GM18505 (cell line): ENCODE results near the gene ISOC1.

Experiments
- ATAC-seq: cut with Tn5 transposase; IDR thresholded peaks from one replicate; pipeline ENCODE4 v1.9.1; 2021; ENCODE audit not compliant: unreplicated experiment
- POLR2A ChIP-seq: IDR thresholded peaks from 4 replicates; pipeline ENCODE4 v1.6.1; 2011; ENCODE audit warnings: borderline replicate concordance; ENCODE audit not compliant: insufficient read depth, insufficient read length; ENCODE audit errors: extremely low read depth

ISOC1 gene

GRCh38 chr5:129103397-129103796 lies 8.8 kb downstream of the ISOC1 start:
- TF ChIP-seq POLR2A = no peak
- ATAC-seq = no peak

GRCh38 chr5:129104915-129105455 lies 10.4 kb downstream of the ISOC1 start:
- no peak for TF ChIP-seq POLR2A
- no peak for ATAC-seq

GRCh38 chr5:129107637-129108036 lies 13.1 kb downstream of the ISOC1 start:
- no peak for TF ChIP-seq POLR2A

GRCh38 chr5:129110742-129111141 lies 16.2 kb downstream of the ISOC1 start:
- no peak for TF ChIP-seq POLR2A

More at GRCh38 chr5:129107637-129108036, 13.1 kb downstream of the ISOC1 start:
- ATAC-seq = no peak

GRCh38 chr5:129111351-129111750 lies 16.8 kb downstream of the ISOC1 start:
- TF ChIP-seq POLR2A = no peak
- no peak for ATAC-seq

More at GRCh38 chr5:129110742-129111141, 16.2 kb downstream of the ISOC1 start:
- no peak for ATAC-seq

GRCh38 chr5:129112295-129112694 lies 17.7 kb downstream of the ISOC1 start:
- no peak for ATAC-seq
- TF ChIP-seq POLR2A = no peak

GRCh38 chr5:129113867-129114266 lies 19.3 kb downstream of the ISOC1 start:
- no peak for TF ChIP-seq POLR2A
- ATAC-seq = no peak

- TF ChIP-seq POLR2A = no peak
These were observed 20.1 kb downstream of the ISOC1 start for GRCh38 chr5:129114539-129115193.

GRCh38 chr5:129115680-129116079 lies 21.1 kb downstream of the ISOC1 start:
- no peak for ATAC-seq
- no peak for TF ChIP-seq POLR2A

More at GRCh38 chr5:129114539-129115193, 20.1 kb downstream of the ISOC1 start:
- ATAC-seq = no peak

- no peak for ATAC-seq
- no peak for TF ChIP-seq POLR2A
These were observed 22.2 kb downstream of the ISOC1 start for GRCh38 chr5:129116797-129117196.

- no peak for TF ChIP-seq POLR2A
- ATAC-seq = no peak
These were observed 23.9 kb downstream of the ISOC1 start for GRCh38 chr5:129118405-129118804.

GRCh38 chr5:129118826-129119225 lies 24.3 kb downstream of the ISOC1 start:
- no peak for TF ChIP-seq POLR2A
- ATAC-seq = no peak

- no peak for TF ChIP-seq POLR2A
- ATAC-seq = peak; percentile 74
These were observed 25.6 kb downstream of the ISOC1 start for GRCh38 chr5:129120158-129120581.

- no peak for ATAC-seq
- no peak for TF ChIP-seq POLR2A
These were observed 28.0 kb downstream of the ISOC1 start for GRCh38 chr5:129122560-129122959.
